Right lobe of liver (tissue), 4 donors: ENCODE measurements around the gene TESK1.

Experiments used
- CTCF ChIP-seq, 4 donors: fragments of 200-600 bp in 3 of 4; fragments of 450-650 bp in 1 of 4; IDR thresholded peaks; one replicate each; pipeline versions ENCODE4 v1.5.1 to v1.8.0; 2016 to 2022; ENCODE audit warnings: antibody characterized with exemption in 4 of 4, mild to moderate bottlenecking in 2 of 4
- POLR2A ChIP-seq: fragments of 450-650 bp; IDR thresholded peaks from one replicate; pipeline ENCODE4 v1.6.1; 2017; ENCODE audit warnings: antibody characterized with exemption, mild to moderate bottlenecking
- donor health status: DM: no; HTN: no; CAD: no.
- donor health status: DM: no; HTN: no; CAD: no.
- donor health status: DM: no; HTN: yes; CAD: no.

DNA sequence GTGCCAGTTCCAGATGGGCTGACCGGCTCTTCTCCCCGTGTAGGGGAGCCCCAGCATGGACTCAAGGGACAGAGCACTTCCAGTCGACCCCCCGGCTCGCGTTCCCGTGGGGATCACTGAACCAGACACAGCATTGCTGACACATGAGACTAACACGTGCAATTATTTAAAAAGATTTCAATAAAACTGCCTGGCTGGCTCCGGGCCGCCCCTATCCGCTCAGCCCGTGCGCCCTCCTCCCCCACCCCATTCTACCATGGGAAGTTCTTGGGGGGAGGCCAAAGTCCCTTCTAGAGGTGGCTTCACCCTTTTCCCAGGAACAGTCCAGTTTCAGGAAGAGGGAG lies 4.7 kb downstream of the TESK1 start:
- TF ChIP-seq CTCF (IDR thresholded peaks at IDR 0.05): no peak
- no peak for TF ChIP-seq POLR2A
